Right lobe of liver (tissue), 6 donors: Measurements from ENCODE around the gene ANO4. TPM values are rescaled to one million over a fixed set of nuclear protein-coding genes. Genes with fewer than 3 reads are reported as not detected.

Experiments
- ATAC-seq, 4 donors: fragments of 200-7000 bp; cut with Tn5 transposase; one replicate each; pipeline ENCODE4 v1.9.1; 2020; ENCODE audit warnings: mild to moderate bottlenecking in 4 of 4, moderate library complexity in 4 of 4
- DNase-seq, 3 donors: peaks; one replicate each; pipeline ENCODE4 v3.0.0-alpha.2; 2020
- H3K27ac ChIP-seq, 3 donors: fragments of 200-600 bp; one replicate each; pipeline ENCODE4 v1.8.0; 2022
- H3K27me3 ChIP-seq, 2 donors: fragments of 200-600 bp; one replicate each; pipeline ENCODE4 v1.8.0; 2022
- H3K36me3 ChIP-seq, 4 donors: fragments of 200-600 bp; sonication (generic) in 1 of 4; one replicate each; pipeline versions ENCODE4 v1.5.1 to v1.8.0; 2017 to 2022; ENCODE audit warnings: control low read depth in 1 of 4
- H3K4me1 ChIP-seq, 4 donors: fragments of 200-600 bp; sonication (generic) in 1 of 4; one replicate each; pipeline versions ENCODE4 v1.5.1 to v1.8.0; 2017 to 2022; ENCODE audit warnings: control low read depth in 1 of 4
- H3K4me3 ChIP-seq, 3 donors: fragments of 200-600 bp; one replicate each; pipeline ENCODE4 v1.8.0; 2022
- H3K9me3 ChIP-seq, 4 donors: fragments of 200-600 bp; sonication (generic) in 1 of 4; one replicate each; pipeline versions ENCODE4 v1.5.1 to v1.8.0; 2017 to 2022; ENCODE audit warnings: control low read depth in 1 of 4
- POLR2A ChIP-seq: fragments of 450-650 bp; IDR thresholded peaks from one replicate; pipeline ENCODE4 v1.6.1; 2017; ENCODE audit warnings: antibody characterized with exemption, mild to moderate bottlenecking
- WGBS: methylation state at CpG from one replicate; pipeline ENCODE4 v1.1.6; 2018; ENCODE audit warnings: low coverage, low lambda C conversion rate; ENCODE audit not compliant: insufficient coverage; ENCODE audit errors: missing lambda C conversion rate; 5-methylcytosine and 5-hydroxymethylcytosine counted together
- intact Hi-C, 2 donors: fragments of 100-400 bp; cut with DNase I; formaldehyde crosslinking; loops; one replicate each; pipeline versions ENCODE4 v1.11.2 to v1.14.1; 2022
- total RNA-seq, 6 experiments: library from RNA; depleted of rRNA in 2 of 6; stranded (reverse); fragments of >200 nt in 2 of 6; fragmentation: NEBNext Ultra II Directional in 3 of 6; extraction: Animal tissue kit (Norgen Biotek cat#: 25700) in 3 of 6; gene quantifications; one replicate each; pipeline versions ENCODE4 v1.1.0 to v1.2.4, GENCODE V29; 2016 to 2023
- TF ChIP-seq, protein P1 (sequence below), 4 donors: fragments of 200-600 bp in 3 of 4; fragments of 450-650 bp in 1 of 4; IDR thresholded peaks; one replicate each; pipeline versions ENCODE4 v1.5.1 to v1.8.0; 2016 to 2022; ENCODE audit warnings: antibody characterized with exemption in 4 of 4, mild to moderate bottlenecking in 2 of 4
- donor health status: DM: no; HTN: yes; CAD: no.
- donor health status: DM: no; HTN: no; CAD: no.
- donor health status: DM: no; HTN: no; CAD: no.
- donor health status: DM: no; HTN: yes; CAD: no.
- donor health status: DM: no; HTN: yes; CAD: no.

Gene ANO4
- total RNA-seq, 6 experiments from 2014 or later, result 0.13 TPM; not detected in 5

DNA sequence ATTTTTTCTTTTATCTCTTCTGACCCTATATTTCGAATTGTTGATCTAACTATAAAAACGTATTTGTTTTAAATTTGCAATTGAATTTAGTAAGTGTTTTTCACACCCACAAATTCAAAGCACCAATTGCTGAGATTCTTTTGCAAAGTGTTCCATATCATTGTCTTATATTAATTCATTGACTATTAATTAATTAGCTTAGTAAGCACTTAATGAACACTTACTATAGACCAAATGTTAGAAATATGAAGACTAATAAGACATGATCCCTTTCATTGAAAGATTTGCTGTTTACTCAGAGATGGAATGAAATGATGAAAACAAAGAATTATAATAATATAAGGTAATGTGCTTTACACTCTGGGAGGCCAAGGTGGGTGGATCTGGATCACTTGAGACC, 14.2 kb downstream of the ANO4 start:
- DNase-seq (no peak), ATAC-seq (no peak)
- peaks cover 0 to 3% (median 0%) of the 10 kb centered on the region in 4 donors for H3K9me3 ChIP-seq
- no peak overlapping the region for H3K27ac ChIP-seq
- H3K27me3 ChIP-seq, result no peaks in the 10 kb centered on the region
- intact Hi-C loops, result no loop called here
- H3K4me3 ChIP-seq, result no peak overlapping the region
- 46% methylated on average over 2 of the region's 2 CpGs for WGBS
- no peaks in the 10 kb centered on the region for H3K36me3 ChIP-seq
- TF ChIP-seq, protein P1, sequence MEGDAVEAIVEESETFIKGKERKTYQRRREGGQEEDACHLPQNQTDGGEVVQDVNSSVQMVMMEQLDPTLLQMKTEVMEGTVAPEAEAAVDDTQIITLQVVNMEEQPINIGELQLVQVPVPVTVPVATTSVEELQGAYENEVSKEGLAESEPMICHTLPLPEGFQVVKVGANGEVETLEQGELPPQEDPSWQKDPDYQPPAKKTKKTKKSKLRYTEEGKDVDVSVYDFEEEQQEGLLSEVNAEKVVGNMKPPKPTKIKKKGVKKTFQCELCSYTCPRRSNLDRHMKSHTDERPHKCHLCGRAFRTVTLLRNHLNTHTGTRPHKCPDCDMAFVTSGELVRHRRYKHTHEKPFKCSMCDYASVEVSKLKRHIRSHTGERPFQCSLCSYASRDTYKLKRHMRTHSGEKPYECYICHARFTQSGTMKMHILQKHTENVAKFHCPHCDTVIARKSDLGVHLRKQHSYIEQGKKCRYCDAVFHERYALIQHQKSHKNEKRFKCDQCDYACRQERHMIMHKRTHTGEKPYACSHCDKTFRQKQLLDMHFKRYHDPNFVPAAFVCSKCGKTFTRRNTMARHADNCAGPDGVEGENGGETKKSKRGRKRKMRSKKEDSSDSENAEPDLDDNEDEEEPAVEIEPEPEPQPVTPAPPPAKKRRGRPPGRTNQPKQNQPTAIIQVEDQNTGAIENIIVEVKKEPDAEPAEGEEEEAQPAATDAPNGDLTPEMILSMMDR (IDR thresholded peaks at IDR 0.05), result no peak
- TF ChIP-seq POLR2A, result no peak
- no peaks in the 10 kb centered on the region for H3K4me1 ChIP-seq

- 47% methylated on average over 4 of the region's 4 CpGs for WGBS
- no peaks in the 10 kb centered on the region for H3K4me1 ChIP-seq
- no peaks in the 10 kb centered on the region for H3K36me3 ChIP-seq
- intact Hi-C loops, result no loop called here
- no peak overlapping the region for H3K27ac ChIP-seq
- H3K27me3 ChIP-seq, result no peaks in the 10 kb centered on the region
- no peak for ATAC-seq
- no peak overlapping the region for H3K4me3 ChIP-seq
- H3K9me3 ChIP-seq, result no peaks in the 10 kb centered on the region
- TF ChIP-seq, protein P1 (IDR thresholded peaks at IDR 0.05), result no peak
- TF ChIP-seq POLR2A, result no peak
- DNase-seq, result no peak
These were observed 25.7 kb downstream of the ANO4 start for GRCh38 chr12:100820314-100820713.

GRCh38 chr12:100823963-100824362, 29.4 kb downstream of the ANO4 start:
- no peak overlapping the region for H3K4me3 ChIP-seq
- H3K4me1 ChIP-seq, result no peaks in the 10 kb centered on the region
- H3K27me3 ChIP-seq, result no peaks in the 10 kb centered on the region
- ATAC-seq (no peak), DNase-seq (no peak)
- intact Hi-C loops, result no loop called here
- no peaks in the 10 kb centered on the region for H3K9me3 ChIP-seq
- H3K36me3 ChIP-seq, result no peaks in the 10 kb centered on the region
- no peak overlapping the region for H3K27ac ChIP-seq
- WGBS, result 40% methylated on average over 1 of the region's 1 CpG
- TF ChIP-seq, protein P1 (IDR thresholded peaks at IDR 0.05), result no peak
- no peak for TF ChIP-seq POLR2A

DNA sequence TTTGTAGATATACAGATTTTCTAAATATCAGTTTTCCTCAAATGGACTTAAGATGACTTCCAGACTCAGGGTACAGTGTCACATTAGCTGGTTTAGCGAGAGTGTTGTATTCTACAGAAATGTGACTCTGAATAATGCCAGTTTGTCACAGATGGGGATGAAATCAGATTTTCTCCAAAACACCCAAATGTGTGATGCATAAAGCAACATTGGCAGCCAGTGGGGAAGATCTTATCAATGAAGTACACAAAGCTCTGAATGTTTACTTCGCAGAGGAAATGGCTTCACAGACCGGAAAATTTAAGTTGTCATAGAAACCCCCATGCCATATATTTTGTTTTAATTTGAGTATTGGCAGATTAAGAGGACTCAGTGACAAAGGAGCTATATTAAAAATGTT, 29.9 kb downstream of the ANO4 start:
- DNase-seq, result no peak
- H3K36me3 ChIP-seq, result no peaks in the 10 kb centered on the region
- no peaks in the 10 kb centered on the region for H3K27me3 ChIP-seq
- no peak for TF ChIP-seq POLR2A
- TF ChIP-seq, protein P1 (IDR thresholded peaks at IDR 0.05), result no peak
- H3K27ac ChIP-seq, result no peak overlapping the region
- H3K4me1 ChIP-seq, result no peaks in the 10 kb centered on the region
- H3K4me3 ChIP-seq, result no peak overlapping the region
- intact Hi-C loops, result no loop called here
- WGBS, result 40% methylated on average over 3 of the region's 3 CpGs
- ATAC-seq, result no peak
- H3K9me3 ChIP-seq, result no peaks in the 10 kb centered on the region

- DNase-seq (peak; percentile 32 to 54 (median 48)), ATAC-seq (peak in 2 of 4 donors; percentile 31 to 47)
- Histone ChIP-seq H3K27me3 (no peaks in the 10 kb centered on the region), H3K4me1 (no peaks in the 10 kb centered on the region), H3K4me3 (no peak overlapping the region), H3K9me3 (no peaks in the 10 kb centered on the region), H3K27ac (no peak overlapping the region), H3K36me3 (no peaks in the 10 kb centered on the region)
- intact Hi-C loops, result no loop called here
- TF ChIP-seq POLR2A, result no peak
- TF ChIP-seq, protein P1 (IDR thresholded peaks at IDR 0.05), result no peak
- 1% methylated on average over 4 of the region's 4 CpGs for WGBS
These were observed 31.7 kb downstream of the ANO4 start for GRCh38 chr12:100826323-100826722.
